ENCODE data around the gene INTU. TPM values are rescaled to one million over a fixed set of nuclear protein-coding genes. Genes with fewer than 3 reads are reported as not detected.

Gene INTU
- total RNA-seq, 1 experiment from 2014 or later, result 10.7 TPM

- H3K4me1 ChIP-seq (ENCODE audit: insufficient read depth, low read length), result no peaks in the 10 kb centered on the region
- WGBS (ENCODE audit: extremely low coverage, insufficient read length, low lambda C conversion rate), result no CpG with 5 or more reads among the region's 2 CpGs
- H2BK120ac ChIP-seq (ENCODE audit: low read depth, low read length, poor library complexity, severe bottlenecking), result no peak overlapping the region
- H3K23ac ChIP-seq (ENCODE audit: insufficient read length, low read depth, low read length), result no peak overlapping the region
- no peaks in the 10 kb centered on the region for H3K9me3 ChIP-seq (ENCODE audit: control insufficient read depth, low read depth, low read length)
- H3K56ac ChIP-seq (ENCODE audit: insufficient read length, low read depth, low read length), result no peak overlapping the region
- no peak overlapping the region for H3K9ac ChIP-seq (ENCODE audit: extremely low read depth, insufficient read length, low read length)
- TF ChIP-seq, protein P1, sequence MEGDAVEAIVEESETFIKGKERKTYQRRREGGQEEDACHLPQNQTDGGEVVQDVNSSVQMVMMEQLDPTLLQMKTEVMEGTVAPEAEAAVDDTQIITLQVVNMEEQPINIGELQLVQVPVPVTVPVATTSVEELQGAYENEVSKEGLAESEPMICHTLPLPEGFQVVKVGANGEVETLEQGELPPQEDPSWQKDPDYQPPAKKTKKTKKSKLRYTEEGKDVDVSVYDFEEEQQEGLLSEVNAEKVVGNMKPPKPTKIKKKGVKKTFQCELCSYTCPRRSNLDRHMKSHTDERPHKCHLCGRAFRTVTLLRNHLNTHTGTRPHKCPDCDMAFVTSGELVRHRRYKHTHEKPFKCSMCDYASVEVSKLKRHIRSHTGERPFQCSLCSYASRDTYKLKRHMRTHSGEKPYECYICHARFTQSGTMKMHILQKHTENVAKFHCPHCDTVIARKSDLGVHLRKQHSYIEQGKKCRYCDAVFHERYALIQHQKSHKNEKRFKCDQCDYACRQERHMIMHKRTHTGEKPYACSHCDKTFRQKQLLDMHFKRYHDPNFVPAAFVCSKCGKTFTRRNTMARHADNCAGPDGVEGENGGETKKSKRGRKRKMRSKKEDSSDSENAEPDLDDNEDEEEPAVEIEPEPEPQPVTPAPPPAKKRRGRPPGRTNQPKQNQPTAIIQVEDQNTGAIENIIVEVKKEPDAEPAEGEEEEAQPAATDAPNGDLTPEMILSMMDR (conservative IDR thresholded peaks at IDR 0.05), result no peak
- no peak overlapping the region for H2BK15ac ChIP-seq (ENCODE audit: low read depth, low read length)
- Mint-ChIP-seq H3K9me3 (peaks cover 0 to 10% of the 10 kb centered on the region in 2 experiments; a peak in 4 of 5 replicates), H3K36me3 (ENCODE audit: insufficient read depth in 1 of 3, low read depth in 3 of 3) (no peaks in the 10 kb centered on the region; a peak in 1 of 7 replicates), H3K27me3 (ENCODE audit: low read depth) (no peaks in the 10 kb centered on the region), H3K4me1 (no peaks in the 10 kb centered on the region), H3K27ac (no peak overlapping the region), H3K4me3 (no peak overlapping the region)
- no peak overlapping the region for H3K18ac ChIP-seq (ENCODE audit: insufficient read length, low read depth, low read length)
- H3K4me2 ChIP-seq (ENCODE audit: insufficient read depth, insufficient read length, low read length), result no peak overlapping the region
- H3T11ph ChIP-seq (ENCODE audit: low read length), result no peak overlapping the region
- no peak overlapping the region for H4K5ac ChIP-seq (ENCODE audit: insufficient read length, low read depth, low read length)
- H4K20me1 ChIP-seq (ENCODE audit: control insufficient read depth, insufficient read depth, insufficient read length), result no peaks in the 10 kb centered on the region
- no peak overlapping the region for H3K4ac ChIP-seq (ENCODE audit: low read depth, low read length)
- H4K91ac ChIP-seq (ENCODE audit: insufficient read length, low read depth, low read length), result no peak overlapping the region
- no peak overlapping the region for H2AFZ ChIP-seq (ENCODE audit: low read length)
- H3K27ac ChIP-seq (ENCODE audit: insufficient read length, low read depth, low read length), result no peak overlapping the region
- no peaks in the 10 kb centered on the region for H3K79me1 ChIP-seq (ENCODE audit: insufficient read depth, low read depth, low read length, poor library complexity, severe bottlenecking)
- no peaks in the 10 kb centered on the region for H3K27me3 ChIP-seq (ENCODE audit: insufficient read depth, low read length)
- H3K14ac ChIP-seq (ENCODE audit: insufficient read depth, low read length), result no peak overlapping the region
- H3K23me2 ChIP-seq (ENCODE audit: insufficient read length, low read depth, low read length, poor library complexity, severe bottlenecking), result no peaks in the 10 kb centered on the region
- H2BK20ac ChIP-seq (ENCODE audit: low read depth, low read length, poor library complexity, severe bottlenecking), result no peak overlapping the region
- DNase-seq, result no peak
- no peak overlapping the region for H2AK5ac ChIP-seq (ENCODE audit: insufficient read length, low read length)
- H3K79me2 ChIP-seq (ENCODE audit: insufficient read depth, low read length), result no peaks in the 10 kb centered on the region
- H2BK5ac ChIP-seq (ENCODE audit: insufficient read length, low read length), result no peak overlapping the region
- H4K8ac ChIP-seq (replicated peaks; ENCODE audit: insufficient read length, low read depth, low read length), result no peak overlapping the region
- H2BK12ac ChIP-seq (ENCODE audit: insufficient read length, low read depth, low read length), result no peak overlapping the region
Observed at GRCh38 chr4:127756906-127757305, 124.1 kb downstream of the INTU start.

Measured in H9 (cell line).